ENCODE data around the gene PDIA4.
A peak's percentile ranks its signal among the peaks of the same experiment; 100 is the strongest.

PDIA4 gene

GRCh38 chr7:148964483-148965267 lies 63.6 kb downstream of the PDIA4 start:
- no peak for DNase-seq (ENCODE audit: low spot score)

DNA sequence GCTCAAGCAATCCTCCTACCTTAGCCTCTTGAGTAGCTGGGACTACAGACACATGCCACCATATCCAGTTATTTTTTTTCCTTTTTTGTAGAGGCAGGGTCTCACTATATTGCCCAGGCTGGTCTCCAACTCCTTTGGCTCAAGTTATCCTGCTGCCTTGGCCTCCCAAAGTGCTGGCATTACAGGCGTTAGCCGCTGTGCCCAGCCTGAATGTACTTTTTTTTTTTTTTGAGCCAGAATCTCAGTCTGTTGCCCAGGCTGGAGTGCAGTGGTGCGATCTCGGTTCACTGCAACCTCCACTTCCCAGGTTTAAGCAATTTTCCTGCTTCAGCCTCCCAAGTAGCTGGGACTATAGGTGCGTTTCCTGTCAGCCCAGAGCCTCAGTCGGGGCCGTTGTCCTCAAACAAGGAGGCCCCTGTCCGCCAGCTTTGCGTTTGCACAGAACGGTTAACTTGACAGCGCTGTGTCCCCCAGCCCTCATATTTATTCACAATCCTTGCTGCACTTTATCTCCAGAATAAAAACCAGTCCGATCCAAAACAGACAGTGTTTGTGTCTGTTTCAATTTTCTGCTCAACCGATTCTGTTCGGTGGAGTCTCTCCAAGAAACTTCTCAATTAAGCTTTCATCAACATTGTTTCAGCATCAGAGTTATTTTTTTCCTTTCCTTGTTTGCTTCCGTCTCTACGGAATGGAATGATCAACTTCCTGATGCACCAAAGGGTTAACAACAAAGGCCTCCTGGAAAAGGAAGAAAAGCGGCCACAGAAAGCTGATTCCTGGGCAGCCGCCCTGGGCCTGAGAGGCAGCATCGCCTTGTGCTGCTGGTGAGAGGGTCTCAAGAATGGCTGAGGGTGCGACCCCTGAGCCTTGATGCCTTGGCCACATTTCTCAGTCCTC lies 64.5 kb downstream of the PDIA4 start:
- DNase-seq (ENCODE audit: low spot score): peak; percentile 18

GRCh38 chr7:148962823-148963582 lies 65.3 kb downstream of the PDIA4 start:
- DNase-seq (ENCODE audit: low spot score): peak; percentile 67

DNA sequence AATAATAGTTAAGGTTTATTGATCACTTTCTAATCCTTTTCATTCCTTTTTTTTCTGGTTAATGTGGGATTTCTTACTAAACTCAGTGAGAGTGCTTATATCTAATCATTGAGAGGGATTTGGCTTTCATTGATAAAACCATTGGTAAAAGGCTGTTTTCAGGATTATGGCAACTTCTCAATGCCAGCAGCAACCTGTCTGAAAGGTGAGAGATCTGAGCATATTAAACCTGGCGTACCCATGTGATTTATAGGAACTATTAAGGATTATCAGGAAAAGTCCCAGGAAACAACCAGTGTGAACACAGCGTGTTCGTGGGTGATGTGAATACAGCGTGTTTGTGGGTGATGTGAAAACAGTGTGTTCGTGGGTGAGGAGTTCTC lies 65.9 kb downstream of the PDIA4 start:
- no peak for DNase-seq (ENCODE audit: low spot score)

- no peak for DNase-seq (ENCODE audit: low spot score)
These were observed 68.6 kb downstream of the PDIA4 start for GRCh38 chr7:148959726-148960125.

- DNase-seq (ENCODE audit: low spot score): no peak
These were observed 70.2 kb downstream of the PDIA4 start for GRCh38 chr7:148958061-148958460.

GRCh38 chr7:148954766-148955165 lies 73.5 kb downstream of the PDIA4 start:
- no peak for DNase-seq (ENCODE audit: low spot score)

- DNase-seq (ENCODE audit: low spot score): no peak
These were observed 74.6 kb downstream of the PDIA4 start for GRCh38 chr7:148953676-148954075.
